NCI-H748 treated with DMSO at 0.1 percent for 48 hours (cell line): ENCODE data around the gene SNRNP25.

Source experiments
- DNase-seq: peaks from one replicate; lab custom pipeline; 2025; lab: John Stamatoyannopoulos, UW

Gene SNRNP25

DNA sequence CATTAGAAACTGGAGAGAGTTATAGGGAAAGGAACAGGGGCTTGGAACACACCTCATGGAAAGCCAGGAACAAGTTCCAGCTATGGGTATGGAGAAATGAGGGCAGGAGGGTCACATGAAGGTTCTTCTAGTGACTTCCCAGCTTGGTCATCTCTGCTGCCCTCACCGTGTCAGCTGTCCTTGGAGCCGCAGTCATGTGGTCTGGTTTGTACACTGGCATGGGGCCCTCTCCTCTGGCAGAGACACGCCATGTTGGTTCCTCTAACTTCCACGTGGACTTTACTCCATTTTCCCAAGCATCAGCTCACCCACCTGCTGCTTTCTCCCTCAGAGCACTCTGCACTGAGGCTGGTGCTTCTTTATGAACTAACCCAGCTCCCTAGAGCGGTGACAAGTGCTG lies 50.7 kb downstream of the SNRNP25 start:
- no peak for DNase-seq

DNA sequence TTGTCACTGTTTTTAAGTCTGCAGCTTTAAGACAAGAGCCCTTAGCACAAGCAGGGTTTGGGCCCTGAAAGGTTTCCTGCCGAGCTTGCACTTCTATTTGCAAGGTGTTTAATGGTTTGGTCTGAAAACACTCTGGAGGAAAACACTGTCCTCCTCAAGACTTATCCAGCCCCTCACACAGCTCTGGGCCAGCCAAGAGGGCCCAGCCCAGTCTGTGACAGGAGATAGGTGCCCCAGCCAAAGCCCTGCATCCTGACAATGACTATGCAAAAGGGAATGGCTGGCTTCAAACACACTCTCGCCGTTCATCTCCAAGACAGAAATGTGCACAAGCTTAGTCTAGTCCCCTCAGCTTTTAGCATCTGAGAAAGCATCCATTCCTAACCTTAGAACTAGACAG lies 51.3 kb downstream of the SNRNP25 start:
- no peak for DNase-seq

DNA sequence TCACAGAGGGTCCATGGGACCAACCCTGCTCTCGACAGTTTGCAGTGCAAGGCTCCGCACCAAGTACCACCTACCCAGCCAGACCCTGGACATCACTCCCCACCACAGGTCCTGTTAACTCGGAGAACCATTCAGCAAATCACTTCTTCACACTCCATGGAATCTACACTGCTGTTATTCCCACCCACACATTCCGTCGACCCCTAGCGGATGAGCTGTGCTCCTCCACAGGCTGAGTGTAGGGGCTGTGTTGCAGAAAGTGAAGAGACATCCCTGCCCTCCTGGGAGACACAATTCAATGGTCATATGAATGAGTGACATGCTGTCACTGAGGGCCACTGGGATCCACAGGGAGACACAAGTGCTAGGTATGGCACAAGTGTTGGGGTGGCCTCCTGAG lies 51.9 kb downstream of the SNRNP25 start:
- no peak for DNase-seq

GRCh38 chr16:106623-107324 lies 53.1 kb downstream of the SNRNP25 start:
- DNase-seq: peak; percentile 49
